Measurements from ENCODE around the gene ZFYVE27.

GRCh38 chr10:97805949-97806348 lies 69.0 kb downstream of the ZFYVE27 start:
- TF ChIP-seq CTCF (IDR thresholded peaks at IDR 0.05) (no peak), ZFX (IDR thresholded peaks at IDR 0.05; ENCODE audit: borderline replicate concordance) (no peak)
